Effector memory CD4-positive, alpha-beta T cell (primary cell): Measurements from ENCODE around the gene FCMR.

Experiments
- DNase-seq, 3 donors: peaks; one replicate each; pipeline ENCODE4 v3.0.0-alpha.2; 2020
- H3K27ac ChIP-seq: 2 replicates; pipeline ENCODE4 v1.7.0; 2013; ENCODE audit warnings: mild to moderate bottlenecking, low read length, moderate library complexity; ENCODE audit not compliant: insufficient read depth, poor library complexity, severe bottlenecking
- H3K27me3 ChIP-seq: replicated peaks from 2 replicates; pipeline ENCODE4 v1.7.0; 2013; ENCODE audit warnings: mild to moderate bottlenecking, low read length; ENCODE audit not compliant: insufficient read depth, control insufficient read depth, poor library complexity, severe bottlenecking
- H3K36me3 ChIP-seq: 2 replicates; pipeline ENCODE4 v1.7.0; 2013; ENCODE audit warnings: mild to moderate bottlenecking, low read length, moderate library complexity; ENCODE audit not compliant: control insufficient read depth, insufficient read depth
- H3K4me1 ChIP-seq: 2 replicates; pipeline ENCODE4 v1.7.0; 2013; ENCODE audit warnings: low read length, mild to moderate bottlenecking; ENCODE audit not compliant: control insufficient read depth, insufficient read depth, poor library complexity, severe bottlenecking
- H3K4me3 ChIP-seq: 2 replicates; pipeline ENCODE4 v1.7.0; 2013; ENCODE audit warnings: low read length, low read depth, mild to moderate bottlenecking; ENCODE audit not compliant: insufficient read depth, poor library complexity, severe bottlenecking
- H3K9me3 ChIP-seq: 2 replicates; pipeline ENCODE4 v1.7.0; 2013; ENCODE audit warnings: mild to moderate bottlenecking, low read length, moderate library complexity; ENCODE audit not compliant: control insufficient read depth

The FCMR gene

GRCh38 chr1:206951318-206952100 lies 29.8 kb upstream of the FCMR start:
- no peaks in the 10 kb centered on the region for H3K4me1 ChIP-seq
- H3K27me3 ChIP-seq, result no peaks in the 10 kb centered on the region
- no peaks in the 10 kb centered on the region for H3K9me3 ChIP-seq
- H3K27ac ChIP-seq, result no peak overlapping the region
- no peak overlapping the region for H3K4me3 ChIP-seq
- DNase-seq, result no peak
- no peaks in the 10 kb centered on the region for H3K36me3 ChIP-seq

- no peak for DNase-seq
- Histone ChIP-seq H3K4me3 (no peak overlapping the region), H3K27me3 (no peaks in the 10 kb centered on the region), H3K27ac (no peak overlapping the region), H3K4me1 (no peaks in the 10 kb centered on the region), H3K9me3 (no peaks in the 10 kb centered on the region), H3K36me3 (no peaks in the 10 kb centered on the region)
These were observed 27.9 kb upstream of the FCMR start for GRCh38 chr1:206949641-206950040.

- no peaks in the 10 kb centered on the region for H3K27me3 ChIP-seq
- no peak for DNase-seq
These were observed 27.5 kb upstream of the FCMR start for GRCh38 chr1:206949208-206949607.

GRCh38 chr1:206947255-206947654 lies 25.5 kb upstream of the FCMR start:
- no peak for DNase-seq
- Histone ChIP-seq H3K27ac (no peak overlapping the region), H3K4me3 (no peak overlapping the region), H3K36me3 (no peaks in the 10 kb centered on the region), H3K4me1 (no peaks in the 10 kb centered on the region), H3K9me3 (no peaks in the 10 kb centered on the region), H3K27me3 (no peaks in the 10 kb centered on the region)

More at GRCh38 chr1:206949208-206949607, 27.5 kb upstream of the FCMR start:
- no peaks in the 10 kb centered on the region for H3K9me3 ChIP-seq
- no peak overlapping the region for H3K27ac ChIP-seq
- H3K4me3 ChIP-seq, result no peak overlapping the region
- no peaks in the 10 kb centered on the region for H3K4me1 ChIP-seq
- H3K36me3 ChIP-seq, result no peaks in the 10 kb centered on the region

- Histone ChIP-seq H3K4me3 (no peak within 1 kb of the TSS), H3K27ac (no peak within 1 kb of the TSS), H3K36me3 (no peaks in the 10 kb centered on the region), H3K4me1 (no peaks in the 10 kb centered on the region), H3K27me3 (no peaks in the 10 kb centered on the region), H3K9me3 (no peaks in the 10 kb centered on the region)
- no peak for DNase-seq
These were observed 24.5 kb upstream of the FCMR start, which contains the start of gene PIGR for GRCh38 chr1:206946261-206946660. Gene PIGR (minus strand): TSS chr1:206946466. CDS start chr1:206940531, 5,935 bp downstream.

GRCh38 chr1:206945779-206946178 lies 24.0 kb upstream of the FCMR start:
- no peak overlapping the region for H3K4me3 ChIP-seq
- H3K27ac ChIP-seq, result no peak overlapping the region
- no peaks in the 10 kb centered on the region for H3K27me3 ChIP-seq
- H3K9me3 ChIP-seq, result no peaks in the 10 kb centered on the region
- no peaks in the 10 kb centered on the region for H3K36me3 ChIP-seq
- DNase-seq, result no peak
- no peaks in the 10 kb centered on the region for H3K4me1 ChIP-seq

GRCh38 chr1:206944703-206945102 lies 23.0 kb upstream of the FCMR start:
- no peak for DNase-seq
- Histone ChIP-seq H3K4me1 (no peaks in the 10 kb centered on the region), H3K36me3 (no peaks in the 10 kb centered on the region), H3K4me3 (no peak overlapping the region), H3K27me3 (no peaks in the 10 kb centered on the region), H3K27ac (no peak overlapping the region), H3K9me3 (no peaks in the 10 kb centered on the region)

GRCh38 chr1:206941766-206942418 lies 20.2 kb upstream of the FCMR start:
- no peak for DNase-seq
- H3K36me3 ChIP-seq, result no peaks in the 10 kb centered on the region
- H3K9me3 ChIP-seq, result no peaks in the 10 kb centered on the region
- no peak overlapping the region for H3K4me3 ChIP-seq
- no peaks in the 10 kb centered on the region for H3K27me3 ChIP-seq
- no peak overlapping the region for H3K27ac ChIP-seq
- H3K4me1 ChIP-seq, result no peaks in the 10 kb centered on the region

- H3K27ac ChIP-seq, result no peak overlapping the region
- no peaks in the 10 kb centered on the region for H3K36me3 ChIP-seq
- no peak for DNase-seq
- H3K4me1 ChIP-seq, result no peaks in the 10 kb centered on the region
- no peak overlapping the region for H3K4me3 ChIP-seq
- H3K9me3 ChIP-seq, result no peaks in the 10 kb centered on the region
- no peaks in the 10 kb centered on the region for H3K27me3 ChIP-seq
These were observed 18.8 kb upstream of the FCMR start for GRCh38 chr1:206940588-206940936.

- Histone ChIP-seq H3K4me3 (no peak overlapping the region), H3K27me3 (no peaks in the 10 kb centered on the region), H3K36me3 (no peaks in the 10 kb centered on the region), H3K4me1 (no peaks in the 10 kb centered on the region), H3K9me3 (no peaks in the 10 kb centered on the region), H3K27ac (no peak overlapping the region)
- no peak for DNase-seq
These were observed 18.3 kb upstream of the FCMR start for GRCh38 chr1:206939841-206940587.
